ENCODE measurements around the gene MX1. TPM values are rescaled to one million over a fixed set of nuclear protein-coding genes. Genes with fewer than 3 reads are reported as not detected.
A peak's percentile ranks its signal among the peaks of the same experiment; 100 is the strongest.

MX1 gene
- total RNA-seq, 1 donor from 2014 or later = 3.3 TPM

DNA sequence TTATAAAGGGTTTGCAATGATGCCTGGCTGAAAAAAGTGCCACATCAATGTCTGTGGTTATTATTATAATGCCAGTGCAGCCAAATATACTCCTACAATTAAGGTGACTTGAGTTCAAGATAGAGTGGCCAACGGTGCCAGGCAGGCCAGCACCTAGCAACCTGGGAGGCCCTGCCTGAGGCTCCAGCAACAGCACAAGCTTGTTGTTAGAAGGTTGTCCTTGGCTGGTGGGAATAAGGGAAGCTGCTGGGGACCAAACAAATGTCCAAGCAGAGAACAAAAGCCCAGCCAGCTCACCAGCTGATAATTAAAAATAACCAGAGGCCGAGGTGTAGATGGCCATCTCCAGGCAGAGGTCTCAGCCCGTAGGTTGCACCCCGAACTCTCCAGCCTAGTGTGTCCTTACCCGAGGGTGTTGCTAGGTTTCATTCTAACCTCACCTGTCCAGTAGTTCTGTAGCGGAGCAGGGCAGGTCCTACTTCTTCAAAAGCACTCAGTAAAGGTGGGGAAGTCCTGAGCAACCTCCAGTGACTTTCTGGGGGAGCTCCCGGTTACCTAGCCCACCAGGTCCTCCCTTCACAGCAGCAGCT is 80.1 kb downstream of the MX1 start:
- Mint-ChIP-seq H3K27ac (ENCODE audit: unreplicated experiment) (no peak overlapping the region), H3K36me3 (ENCODE audit: low read depth) (no peaks in the 10 kb centered on the region), H3K4me3 (no peak overlapping the region), H3K27me3 (ENCODE audit: low read depth) (peaks cover 87% of the 10 kb centered on the region), H3K9me3 (no peaks in the 10 kb centered on the region), H3K4me1 (no peaks in the 10 kb centered on the region)
- TF ChIP-seq, protein P1, sequence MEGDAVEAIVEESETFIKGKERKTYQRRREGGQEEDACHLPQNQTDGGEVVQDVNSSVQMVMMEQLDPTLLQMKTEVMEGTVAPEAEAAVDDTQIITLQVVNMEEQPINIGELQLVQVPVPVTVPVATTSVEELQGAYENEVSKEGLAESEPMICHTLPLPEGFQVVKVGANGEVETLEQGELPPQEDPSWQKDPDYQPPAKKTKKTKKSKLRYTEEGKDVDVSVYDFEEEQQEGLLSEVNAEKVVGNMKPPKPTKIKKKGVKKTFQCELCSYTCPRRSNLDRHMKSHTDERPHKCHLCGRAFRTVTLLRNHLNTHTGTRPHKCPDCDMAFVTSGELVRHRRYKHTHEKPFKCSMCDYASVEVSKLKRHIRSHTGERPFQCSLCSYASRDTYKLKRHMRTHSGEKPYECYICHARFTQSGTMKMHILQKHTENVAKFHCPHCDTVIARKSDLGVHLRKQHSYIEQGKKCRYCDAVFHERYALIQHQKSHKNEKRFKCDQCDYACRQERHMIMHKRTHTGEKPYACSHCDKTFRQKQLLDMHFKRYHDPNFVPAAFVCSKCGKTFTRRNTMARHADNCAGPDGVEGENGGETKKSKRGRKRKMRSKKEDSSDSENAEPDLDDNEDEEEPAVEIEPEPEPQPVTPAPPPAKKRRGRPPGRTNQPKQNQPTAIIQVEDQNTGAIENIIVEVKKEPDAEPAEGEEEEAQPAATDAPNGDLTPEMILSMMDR (conservative IDR thresholded peaks at IDR 0.05) = no peak
- DNase-seq (ENCODE audit: low read depth, low spot score) = no peak

DNA sequence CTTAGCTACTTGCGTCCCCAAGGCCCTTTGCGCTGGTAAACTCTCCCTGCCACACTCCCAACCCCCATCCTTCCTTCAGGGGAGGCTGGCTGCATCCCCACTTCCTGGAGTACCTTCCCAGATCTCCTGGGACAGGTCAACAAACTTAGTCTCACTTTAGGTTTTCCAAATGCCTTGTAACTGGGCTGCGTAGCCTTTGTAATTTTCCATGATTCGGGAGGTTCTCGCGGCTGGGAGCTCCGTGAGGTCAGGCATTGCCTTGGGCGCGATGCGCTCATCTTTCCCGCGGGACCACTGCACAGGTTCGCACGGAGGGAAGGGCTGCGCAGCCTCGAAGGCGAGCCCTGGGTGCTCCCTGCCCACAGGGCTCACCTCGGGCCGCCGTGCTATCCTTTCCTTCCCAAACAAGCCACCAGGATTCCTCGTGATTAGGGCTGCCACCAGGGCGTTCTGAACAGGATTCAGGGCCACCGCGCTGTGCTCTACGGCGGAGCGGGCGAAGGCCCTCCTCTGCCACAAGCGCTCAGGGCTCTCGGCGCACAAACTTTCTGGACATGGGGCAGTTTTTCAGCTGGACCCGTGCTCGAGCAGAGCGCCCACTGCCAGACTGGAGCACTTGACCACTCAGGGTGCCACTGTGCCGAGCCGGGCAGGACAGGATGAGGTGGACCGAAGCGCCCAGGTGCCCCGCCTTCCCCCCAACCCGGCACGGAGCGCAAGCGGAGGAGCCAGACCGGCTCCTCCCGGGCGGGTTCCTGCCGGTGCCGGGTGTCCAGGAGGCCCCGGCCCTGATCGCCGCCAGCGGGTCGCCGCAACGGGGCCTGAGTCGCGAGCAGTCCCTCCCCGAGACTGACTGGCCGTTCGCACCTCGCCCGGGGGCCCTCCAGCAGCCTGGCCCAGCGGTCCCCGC is 80.8 kb downstream of the MX1 start:
- TF ChIP-seq, protein P1 (conservative IDR thresholded peaks at IDR 0.05) = no peak
- Mint-ChIP-seq H3K4me3 (peak overlapping the region; percentile 66), H3K36me3 (ENCODE audit: low read depth) (no peaks in the 10 kb centered on the region), H3K4me1 (no peaks in the 10 kb centered on the region), H3K27me3 (ENCODE audit: low read depth) (peaks cover 89% of the 10 kb centered on the region), H3K27ac (ENCODE audit: unreplicated experiment) (no peak overlapping the region), H3K9me3 (no peaks in the 10 kb centered on the region)
- DNase-seq (ENCODE audit: low read depth, low spot score) = peak; percentile 20

DNA sequence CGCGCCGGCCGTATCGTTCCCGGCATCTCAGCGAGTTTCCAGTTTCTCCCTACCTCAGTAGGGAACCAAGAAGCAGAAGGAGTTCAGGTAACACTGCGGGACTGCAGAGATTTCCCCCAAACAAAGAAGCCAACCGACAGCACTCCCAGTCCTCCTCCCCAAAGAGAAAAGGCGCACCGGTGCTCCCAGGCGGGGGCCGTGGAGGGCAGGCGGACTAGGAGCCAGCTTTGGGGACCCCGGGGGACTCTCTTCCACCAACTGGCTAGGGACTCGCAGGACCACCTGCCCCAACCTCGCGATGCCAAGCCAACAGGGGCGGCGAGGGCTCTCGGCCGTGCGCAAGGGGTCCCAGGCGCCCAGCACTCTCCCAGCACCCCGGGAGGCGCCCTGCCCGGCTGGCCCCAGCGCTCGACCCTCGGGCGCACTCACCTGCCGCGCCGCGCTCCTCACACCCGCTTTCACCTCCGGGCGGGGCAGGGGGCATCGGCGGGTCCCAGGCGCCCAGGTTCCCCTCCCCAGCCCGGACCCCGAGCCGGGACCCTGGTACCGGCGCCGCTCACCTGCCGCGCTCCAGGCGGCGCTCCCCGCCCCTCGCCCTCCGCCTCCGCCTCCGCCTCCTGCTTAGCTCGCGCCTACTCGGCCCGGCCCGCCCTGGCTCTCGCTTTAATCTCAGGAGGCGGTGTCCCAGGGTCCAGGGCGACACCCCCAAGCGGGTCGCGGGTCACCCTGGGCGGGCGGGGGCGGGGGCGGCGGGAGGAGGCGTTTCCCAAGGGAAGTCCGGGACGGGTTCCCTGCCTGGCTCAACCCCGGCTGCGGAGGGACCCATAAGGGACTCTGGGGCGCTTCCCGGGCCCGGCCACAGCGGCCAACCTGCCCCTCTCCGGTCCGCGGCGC is 81.7 kb downstream of the MX1 start, which contains the start of gene TMPRSS2:
Gene TMPRSS2, minus strand, starts transcription at position 638 of the 894 bp plus-strand sequence. CDS start 10,025 bp downstream, outside the sequence.
- no peak for DNase-seq (ENCODE audit: low read depth, low spot score)
- no peak within 1 kb of the TSS for H3K27ac Mint-ChIP-seq (ENCODE audit: unreplicated experiment)
- no peaks in the 10 kb centered on the region for H3K9me3 Mint-ChIP-seq
- peak within 1 kb of the TSS; percentile 66 for H3K4me3 Mint-ChIP-seq
- H3K36me3 Mint-ChIP-seq (ENCODE audit: low read depth) = no peaks in the 10 kb centered on the region
- H3K4me1 Mint-ChIP-seq = no peaks in the 10 kb centered on the region
- TF ChIP-seq, protein P1 (conservative IDR thresholded peaks at IDR 0.05) = no peak
- H3K27me3 Mint-ChIP-seq (ENCODE audit: low read depth) = peaks cover 83% of the 10 kb centered on the region

DNA sequence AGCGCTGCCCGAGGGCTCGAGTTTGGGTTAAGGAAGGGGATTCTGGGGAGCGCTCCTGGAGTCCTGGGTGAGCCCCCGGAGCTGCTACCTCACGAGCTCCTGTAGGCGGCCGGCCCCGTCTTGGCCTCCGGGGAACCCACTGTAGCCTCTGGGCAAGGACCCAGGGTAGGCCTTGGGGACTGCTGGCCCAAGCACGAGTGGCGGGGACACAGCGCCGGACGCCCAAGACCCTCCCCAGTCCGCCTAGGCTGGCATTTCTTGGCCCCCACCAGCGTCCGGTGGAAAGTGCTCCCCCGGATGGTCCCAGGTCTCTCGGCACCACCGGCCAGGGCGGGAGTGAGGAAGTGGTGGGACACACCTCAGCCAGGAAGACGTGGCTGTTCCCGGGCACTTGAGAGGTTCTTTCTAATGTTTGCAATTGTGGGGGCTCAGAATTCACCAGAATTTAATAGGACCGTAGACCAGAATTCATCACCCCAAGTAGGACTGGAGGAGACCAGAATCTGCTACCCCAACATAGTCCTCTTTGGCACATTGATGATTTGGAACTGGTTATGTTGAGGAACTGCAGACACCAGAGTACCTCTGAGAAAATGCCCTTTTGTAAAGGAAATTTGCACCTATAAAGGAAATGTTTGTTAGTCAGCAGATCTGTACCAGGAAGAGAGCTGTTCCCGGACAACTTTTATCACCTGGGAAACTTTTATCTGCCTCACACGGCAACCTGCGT is 82.5 kb downstream of the MX1 start:
- Mint-ChIP-seq H3K27ac (ENCODE audit: unreplicated experiment) (no peak overlapping the region), H3K9me3 (no peaks in the 10 kb centered on the region), H3K4me3 (no peak overlapping the region), H3K36me3 (ENCODE audit: low read depth) (no peaks in the 10 kb centered on the region), H3K4me1 (no peaks in the 10 kb centered on the region), H3K27me3 (ENCODE audit: low read depth) (peaks cover 79% of the 10 kb centered on the region)
- TF ChIP-seq, protein P1 (conservative IDR thresholded peaks at IDR 0.05) = no peak
- DNase-seq (ENCODE audit: low read depth, low spot score) = no peak

Other genes starting within 250 kb of the MX1 start
- gene FAM3B, start 109.4 kb upstream of the MX1 start, total RNA-seq = 0.23 TPM in 1 of 2 replicates, not detected in the other
- not detected in 2 replicates for gene MX2, start 64.2 kb upstream of the MX1 start, total RNA-seq
- gene TMPRSS2, start 81.9 kb downstream of the MX1 start, total RNA-seq = not detected in 2 replicates